HT1080 (cell line): ENCODE results near the gene FARP2. TPM values are rescaled to one million over a fixed set of nuclear protein-coding genes. Genes with fewer than 3 reads are reported as not detected.
"Not testable (repeated sequence)": the region's sequence is repeated elsewhere in the genome, so short reads cannot be mapped to it uniquely, and the experiment has no call there.

ENCODE experiments used
- DNase-seq: peaks from one replicate; pipeline ENCODE4 v3.0.0-alpha.2; 2015; ENCODE audit warnings: low read depth
- total RNA-seq: library from RNA; depleted of rRNA; stranded (reverse); fragments of >200 nt; shearing (Covaris generic); gene quantifications from 2 replicates; pipeline ENCODE4 v1.2.3, GENCODE V29; 2014

The FARP2 gene
- total RNA-seq, 1 experiment from 2014 or later = 33.8 TPM

- no peak for DNase-seq
These were observed 10.6 kb downstream of the FARP2 start for GRCh38 chr2:241366678-241367077.

GRCh38 chr2:241368643-241369042 lies 12.6 kb downstream of the FARP2 start:
- no peak for DNase-seq

- no peak for DNase-seq
These were observed 16.4 kb downstream of the FARP2 start for GRCh38 chr2:241372361-241372992.

GRCh38 chr2:241373446-241373845 lies 17.4 kb downstream of the FARP2 start:
- no peak for DNase-seq

- DNase-seq = not testable (repeated sequence)
These were observed 17.8 kb downstream of the FARP2 start for GRCh38 chr2:241373906-241374305.

- DNase-seq = no peak
These were observed 19.2 kb downstream of the FARP2 start for GRCh38 chr2:241375300-241375699.

- no peak for DNase-seq
These were observed 20.7 kb downstream of the FARP2 start for GRCh38 chr2:241376808-241377207.

- no peak for DNase-seq
These were observed 22.7 kb downstream of the FARP2 start for GRCh38 chr2:241378816-241379215.

GRCh38 chr2:241379481-241380480 lies 23.7 kb downstream of the FARP2 start:
- no peak for DNase-seq

GRCh38 chr2:241381872-241382271 lies 25.8 kb downstream of the FARP2 start:
- no peak for DNase-seq

GRCh38 chr2:241385450-241385849 lies 29.4 kb downstream of the FARP2 start:
- DNase-seq = not testable (repeated sequence)

GRCh38 chr2:241386519-241386918 lies 30.4 kb downstream of the FARP2 start:
- DNase-seq = no peak

GRCh38 chr2:241389697-241390096 lies 33.6 kb downstream of the FARP2 start:
- DNase-seq = no peak

- no peak for DNase-seq
These were observed 34.5 kb downstream of the FARP2 start for GRCh38 chr2:241390301-241391206.

- DNase-seq = peak; percentile 20
These were observed 36.0 kb downstream of the FARP2 start for GRCh38 chr2:241391892-241392665.

GRCh38 chr2:241392753-241393152 lies 36.7 kb downstream of the FARP2 start:
- DNase-seq = not testable (repeated sequence)

GRCh38 chr2:241393524-241394196 lies 37.6 kb downstream of the FARP2 start:
- DNase-seq = no peak

- DNase-seq = not testable (repeated sequence)
These were observed 40.7 kb downstream of the FARP2 start for GRCh38 chr2:241396809-241397208.

GRCh38 chr2:241399941-241400922 lies 44.1 kb downstream of the FARP2 start:
- DNase-seq = no peak
